ENCODE results near the gene GABPA. TPM values are rescaled to one million over a fixed set of nuclear protein-coding genes. Genes with fewer than 3 reads are reported as not detected.

The GABPA gene
- total RNA-seq, 1 experiment from 2014 or later, result 18.2 TPM

- POLR2A ChIA-PET (ENCODE audit: unreplicated experiment), result no interaction called here
- CTCF ChIA-PET, result no interaction called here
Observed at GRCh38 chr21:25818121-25818520, 83.3 kb downstream of the GABPA start.

GRCh38 chr21:25818551-25818950, 83.8 kb downstream of the GABPA start:
- H3K4me3 ChIP-seq, result no peak overlapping the region
- H3K27me3 ChIP-seq (ENCODE audit: insufficient read depth, low read depth), result no peaks in the 10 kb centered on the region
- no peaks in the 10 kb centered on the region for H4K20me1 ChIP-seq (ENCODE audit: insufficient read depth)
- H3K36me3 ChIP-seq (ENCODE audit: low read depth), result no peaks in the 10 kb centered on the region
- no peaks in the 10 kb centered on the region for H3K79me2 ChIP-seq (ENCODE audit: low read depth)
- no peak for DNase-seq
- no TSS peak for BruUV-seq (replicated peaks)
- ChIA-PET CTCF (no interaction called here), POLR2A (ENCODE audit: unreplicated experiment) (no interaction called here)
- H3K9me2 ChIP-seq (ENCODE audit: insufficient read depth), result no peaks in the 10 kb centered on the region
- no peak overlapping the region for H3K27ac ChIP-seq
- no peaks in the 10 kb centered on the region for H3F3A ChIP-seq (ENCODE audit: insufficient read depth, low read depth)
- no peaks in the 10 kb centered on the region for H3K9me3 ChIP-seq (ENCODE audit: insufficient read depth, low read depth)
- no peak overlapping the region for H3K4me2 ChIP-seq
- TF ChIP-seq CTCF (conservative IDR thresholded peaks at IDR 0.05), result no peak
- no peak for TF ChIP-seq EZH2 (IDR thresholded peaks at IDR 0.05; ENCODE audit: low read depth)
- H2AFZ ChIP-seq, result no peak overlapping the region
- intact Hi-C loops (cut with micrococcal nuclease; ENCODE audit: unreplicated experiment), result no loop called here
- no peaks in the 10 kb centered on the region for H3K4me1 ChIP-seq (replicated peaks; ENCODE audit: insufficient read depth)

More at GRCh38 chr21:25818121-25818520, 83.3 kb downstream of the GABPA start:
- BruUV-seq (replicated peaks), result no TSS peak
- DNase-seq, result no peak
- Histone ChIP-seq H3K4me2 (no peak overlapping the region), H2AFZ (no peak overlapping the region), H3F3A (ENCODE audit: insufficient read depth, low read depth) (no peaks in the 10 kb centered on the region), H3K4me1 (replicated peaks; ENCODE audit: insufficient read depth) (no peaks in the 10 kb centered on the region), H3K4me3 (no peak overlapping the region), H3K9me2 (ENCODE audit: insufficient read depth) (no peaks in the 10 kb centered on the region), H3K36me3 (ENCODE audit: low read depth) (no peaks in the 10 kb centered on the region), H3K27ac (no peak overlapping the region), H3K79me2 (ENCODE audit: low read depth) (no peaks in the 10 kb centered on the region), H3K27me3 (ENCODE audit: insufficient read depth, low read depth) (no peaks in the 10 kb centered on the region), H4K20me1 (ENCODE audit: insufficient read depth) (no peaks in the 10 kb centered on the region), H3K9me3 (ENCODE audit: insufficient read depth, low read depth) (no peaks in the 10 kb centered on the region)
- no peak for TF ChIP-seq CTCF (conservative IDR thresholded peaks at IDR 0.05)
- no peak for TF ChIP-seq EZH2 (IDR thresholded peaks at IDR 0.05; ENCODE audit: low read depth)
- intact Hi-C loops (cut with micrococcal nuclease; ENCODE audit: unreplicated experiment), result no loop called here

Other genes starting within 250 kb of the GABPA start
- gene MRPL39, start 127.5 kb upstream of the GABPA start, total RNA-seq (2021), result 15.5 and 21.2 TPM in 2 replicates
- gene JAM2, start 95.7 kb upstream of the GABPA start, total RNA-seq (2021), result not detected in 2 replicates
- gene ATP5PF, start 68 bp upstream of the GABPA start, total RNA-seq (2021), result 62.1 and 108 TPM in 2 replicates

All from PC-9 (cell line).